K562 (cell line): Measurements from ENCODE around the gene SLC35G6. TPM values are rescaled to one million over a fixed set of nuclear protein-coding genes. Genes with fewer than 3 reads are reported as not detected.

ENCODE experiments used
- CHD2 ChIP-seq: IDR thresholded peaks from 2 replicates; pipeline ENCODE4 v1.6.1; 2011; ENCODE audit warnings: low read depth, low read length
- ETV1 ChIP-seq: fragments of 450-650 bp; conservative IDR thresholded peaks from 2 replicates; pipeline ENCODE4 v1.6.1; 2016; ENCODE audit warnings: missing genetic modification characterization, control low read depth, low read depth, missing compliant biosample characterization
- HEY1 ChIP-seq: fragments of 250-450 bp; sonication (Bioruptor Pico); IDR thresholded peaks from 2 replicates; pipeline ENCODE4 v1.5.0; 2020; ENCODE audit warnings: mild to moderate bottlenecking, moderate library complexity, borderline replicate concordance
- HMGXB4 ChIP-seq: sonication (generic); formaldehyde crosslinking; IDR thresholded peaks from 2 replicates; pipeline ENCODE4 v1.8.1; 2023; ENCODE audit warnings: mild to moderate bottlenecking, missing genetic modification reagents
- MNT ChIP-seq, 2 experiments: fragments of 450-650 bp; conservative IDR thresholded peaks; 2 replicates each; pipeline ENCODE4 v1.6.1; 2017; ENCODE audit warnings: mild to moderate bottlenecking in 2 of 2, moderate library complexity in 2 of 2
- NCOA6 ChIP-seq: fragments of 450-650 bp; IDR thresholded peaks from 2 replicates; pipeline ENCODE4 v1.6.1; 2017; ENCODE audit warnings: mild to moderate bottlenecking
- NFE2L1 ChIP-seq: fragments of 450-650 bp; IDR thresholded peaks from 2 replicates; pipeline ENCODE4 v1.6.1; 2016; ENCODE audit warnings: missing genetic modification characterization, low read depth, mild to moderate bottlenecking, missing compliant biosample characterization, moderate library complexity, borderline replicate concordance
- NFIC ChIP-seq: fragments of 450-650 bp; IDR thresholded peaks from 2 replicates; pipeline ENCODE4 v1.6.1; 2017; ENCODE audit warnings: mild to moderate bottlenecking, inconsistent platforms
- NR0B1 ChIP-seq: fragments of 450-650 bp; IDR thresholded peaks from one replicate; pipeline ENCODE4 v1.6.1; 2018; ENCODE audit warnings: mild to moderate bottlenecking, moderate library complexity; ENCODE audit not compliant: partially characterized antibody
- PPARD ChIP-seq: fragments of 250-450 bp; sonication (Bioruptor Pico); IDR thresholded peaks from 2 replicates; pipeline ENCODE4 v1.8.0; 2022; ENCODE audit warnings: inconsistent platforms, mild to moderate bottlenecking, moderate library complexity
- SMAD3 ChIP-seq: fragments of 450-650 bp; formaldehyde crosslinking; conservative IDR thresholded peaks from 2 replicates; pipeline ENCODE4 v1.4.0; 2020; ENCODE audit warnings: mild to moderate bottlenecking
- SOX6 ChIP-seq: fragments of 450-650 bp; IDR thresholded peaks from 2 replicates; pipeline ENCODE4 v1.6.1; 2014; ENCODE audit warnings: mild to moderate bottlenecking
- ZNF282 ChIP-seq: sonication (generic); formaldehyde crosslinking; IDR thresholded peaks from 2 replicates; pipeline ENCODE4 v1.8.1; 2023; ENCODE audit warnings: missing genetic modification reagents
- ZNF609 ChIP-seq: sonication (generic); formaldehyde crosslinking; IDR thresholded peaks from 2 replicates; pipeline ENCODE4 v1.8.1; 2023; ENCODE audit warnings: missing genetic modification reagents, mild to moderate bottlenecking, borderline replicate concordance
- polyA plus RNA-seq, 8 experiments: library from polyadenylated mRNA; depleted of rRNA in 4 of 8; stranded (reverse) in 5 of 8; unstranded in 3 of 8; fragments of >200 nt; fragmentation: Nextera tagmentation in 2 of 8; fragmentation: Illumina TruSeq in 1 of 8; extraction: Ambion mirVana in 2 of 8; extraction: Trizol in 1 of 8; gene quantifications; 2 replicates each; pipeline versions ENCODE4 v1.2.1 to v1.2.3, GENCODE V29; 2011 to 2014; ENCODE audit warnings: inconsistent platforms in 1 of 8, missing spikeins in 1 of 8
- total RNA-seq, 7 experiments: library from RNA; depleted of rRNA in 6 of 7; stranded (reverse); fragments of >200 nt in 6 of 7; fragmentation: Illumina TruSeq in 2 of 7; extraction: Trizol in 2 of 7; gene quantifications; 2 replicates each; pipeline versions ENCODE4 v1.2.1 to v1.2.3, GENCODE V29; 2011 to 2021; ENCODE audit warnings: low replicate concordance in 1 of 7
- TF ChIP-seq, protein P1 (sequence below): fragments of 450-650 bp; IDR thresholded peaks from 2 replicates; pipeline ENCODE4 v1.6.1; 2016
- TF ChIP-seq, protein P2 (sequence below): fragments of 250-450 bp; sonication (Bioruptor Pico); IDR thresholded peaks from 2 replicates; pipeline ENCODE4 v1.8.0; 2021; ENCODE audit warnings: moderate library complexity, mild to moderate bottlenecking, inconsistent platforms
- TF ChIP-seq, protein P3 (sequence below): sonication (generic); formaldehyde crosslinking; IDR thresholded peaks from 2 replicates; pipeline ENCODE4 v1.8.0; 2023; ENCODE audit warnings: mild to moderate bottlenecking, missing genetic modification reagents

The SLC35G6 gene
- total and polyA plus RNA-seq, 9 of the 15 experiments (the other 6 are each of a cell fraction or from before 2014, with no cell fraction given) = not detected

DNA sequence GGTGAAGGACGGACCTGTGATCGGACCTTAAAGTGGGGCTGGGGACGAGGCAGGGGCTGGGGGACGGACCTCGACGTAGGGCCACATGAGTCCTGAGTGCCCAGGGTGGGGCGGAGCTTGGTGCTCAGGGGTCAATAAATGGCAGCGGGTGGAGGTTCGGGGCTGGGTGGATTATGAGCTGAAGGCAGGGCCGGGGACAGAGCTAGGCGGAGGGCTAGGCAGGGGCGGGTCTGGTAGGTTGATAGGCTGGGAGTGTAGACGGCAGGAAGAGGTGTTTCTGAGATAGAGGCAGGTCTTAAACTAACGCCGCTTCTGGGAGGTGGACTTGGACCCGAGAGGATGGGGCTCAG is 35.7 kb upstream of the SLC35G6 start (continued):
- TF ChIP-seq NR0B1 (no peak), ETV1 (tag) (no peak), HEY1 (CRISPR knock-in tag) (no peak), NCOA6 (peak; percentile 69), HMGXB4 (CRISPR knock-in tag) (no peak), ZNF282 (no peak), NFIC (0 out of 2 replicates have a peak, but pooled peaks have one; percentile 28), SOX6 (no peak), CHD2 (no peak), NFE2L1 (tag) (no peak), MNT (conservative IDR thresholded peaks at IDR 0.05) (no peak), PPARD (CRISPR knock-in tag) (no peak), SMAD3 (CRISPR knock-in tag) (no peak), ZNF609 (CRISPR knock-in tag) (no peak)
- TF ChIP-seq, protein P1, sequence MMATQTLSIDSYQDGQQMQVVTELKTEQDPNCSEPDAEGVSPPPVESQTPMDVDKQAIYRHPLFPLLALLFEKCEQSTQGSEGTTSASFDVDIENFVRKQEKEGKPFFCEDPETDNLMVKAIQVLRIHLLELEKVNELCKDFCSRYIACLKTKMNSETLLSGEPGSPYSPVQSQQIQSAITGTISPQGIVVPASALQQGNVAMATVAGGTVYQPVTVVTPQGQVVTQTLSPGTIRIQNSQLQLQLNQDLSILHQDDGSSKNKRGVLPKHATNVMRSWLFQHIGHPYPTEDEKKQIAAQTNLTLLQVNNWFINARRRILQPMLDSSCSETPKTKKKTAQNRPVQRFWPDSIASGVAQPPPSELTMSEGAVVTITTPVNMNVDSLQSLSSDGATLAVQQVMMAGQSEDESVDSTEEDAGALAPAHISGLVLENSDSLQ = peak; percentile 17; the same call in 1 of the 2 replicates
- TF ChIP-seq, protein P2, sequence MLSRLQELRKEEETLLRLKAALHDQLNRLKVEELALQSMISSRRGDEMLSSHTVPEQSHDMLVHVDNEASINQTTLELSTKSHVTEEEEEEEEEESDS (CRISPR knock-in tag) = no peak
- TF ChIP-seq, protein P3, sequence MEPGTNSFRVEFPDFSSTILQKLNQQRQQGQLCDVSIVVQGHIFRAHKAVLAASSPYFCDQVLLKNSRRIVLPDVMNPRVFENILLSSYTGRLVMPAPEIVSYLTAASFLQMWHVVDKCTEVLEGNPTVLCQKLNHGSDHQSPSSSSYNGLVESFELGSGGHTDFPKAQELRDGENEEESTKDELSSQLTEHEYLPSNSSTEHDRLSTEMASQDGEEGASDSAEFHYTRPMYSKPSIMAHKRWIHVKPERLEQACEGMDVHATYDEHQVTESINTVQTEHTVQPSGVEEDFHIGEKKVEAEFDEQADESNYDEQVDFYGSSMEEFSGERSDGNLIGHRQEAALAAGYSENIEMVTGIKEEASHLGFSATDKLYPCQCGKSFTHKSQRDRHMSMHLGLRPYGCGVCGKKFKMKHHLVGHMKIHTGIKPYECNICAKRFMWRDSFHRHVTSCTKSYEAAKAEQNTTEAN (CRISPR knock-in tag) = no peak
